Measurements from ENCODE around the gene PTPRD. TPM values are rescaled to one million over a fixed set of nuclear protein-coding genes. Genes with fewer than 3 reads are reported as not detected.

The PTPRD gene
- polyA plus RNA-seq, 1 experiment = 0.39 TPM

GRCh38 chr9:10041726-10042229, 571.0 kb downstream of the PTPRD start:
- Histone ChIP-seq H3K4me3 (ENCODE audit: low read depth, low read length) (no peak overlapping the region), H3K36me3 (ENCODE audit: control insufficient read depth, insufficient read depth, low read length) (no peaks in the 10 kb centered on the region), H3K27me3 (ENCODE audit: control insufficient read depth, insufficient read depth, low read length) (no peaks in the 10 kb centered on the region)
- no peak for TF ChIP-seq CTCF (IDR thresholded peaks at IDR 0.05; ENCODE audit: insufficient read depth, low read depth, low read length)
- CTCF ChIA-PET = no interaction called here
- no peak for DNase-seq (ENCODE audit: low read depth)
- POLR2A ChIA-PET = no interaction called here

- CTCF ChIA-PET = no interaction called here
- no peak for TF ChIP-seq CTCF (IDR thresholded peaks at IDR 0.05; ENCODE audit: insufficient read depth, low read depth, low read length)
- DNase-seq (ENCODE audit: low read depth) = no peak
- Histone ChIP-seq H3K4me3 (ENCODE audit: low read depth, low read length) (no peak overlapping the region), H3K27me3 (ENCODE audit: control insufficient read depth, insufficient read depth, low read length) (no peaks in the 10 kb centered on the region), H3K36me3 (ENCODE audit: control insufficient read depth, insufficient read depth, low read length) (no peaks in the 10 kb centered on the region)
- POLR2A ChIA-PET = no interaction called here
Measured at GRCh38 chr9:10036095-10036494, 576.7 kb downstream of the PTPRD start.

- POLR2A ChIA-PET = no interaction called here
- CTCF ChIA-PET = no interaction called here
- Histone ChIP-seq H3K27me3 (ENCODE audit: control insufficient read depth, insufficient read depth, low read length) (no peaks in the 10 kb centered on the region), H3K4me3 (ENCODE audit: low read depth, low read length) (no peak overlapping the region), H3K36me3 (ENCODE audit: control insufficient read depth, insufficient read depth, low read length) (no peaks in the 10 kb centered on the region)
- TF ChIP-seq CTCF (IDR thresholded peaks at IDR 0.05; ENCODE audit: insufficient read depth, low read depth, low read length) = no peak
- DNase-seq (ENCODE audit: low read depth) = no peak
Measured at GRCh38 chr9:10032166-10032565, 580.6 kb downstream of the PTPRD start.

GRCh38 chr9:10026443-10026984, 586.3 kb downstream of the PTPRD start:
- CTCF ChIA-PET = no interaction called here
- Histone ChIP-seq H3K27me3 (ENCODE audit: control insufficient read depth, insufficient read depth, low read length) (no peaks in the 10 kb centered on the region), H3K36me3 (ENCODE audit: control insufficient read depth, insufficient read depth, low read length) (no peaks in the 10 kb centered on the region), H3K4me3 (ENCODE audit: low read depth, low read length) (no peak overlapping the region)
- no peak for TF ChIP-seq CTCF (IDR thresholded peaks at IDR 0.05; ENCODE audit: insufficient read depth, low read depth, low read length)
- no peak for DNase-seq (ENCODE audit: low read depth)
- POLR2A ChIA-PET = no interaction called here

- Histone ChIP-seq H3K27me3 (ENCODE audit: control insufficient read depth, insufficient read depth, low read length) (no peaks in the 10 kb centered on the region), H3K4me3 (ENCODE audit: low read depth, low read length) (no peak overlapping the region), H3K36me3 (ENCODE audit: control insufficient read depth, insufficient read depth, low read length) (no peaks in the 10 kb centered on the region)
- POLR2A ChIA-PET = no interaction called here
- CTCF ChIA-PET = no interaction called here
- no peak for DNase-seq (ENCODE audit: low read depth)
- TF ChIP-seq CTCF (IDR thresholded peaks at IDR 0.05; ENCODE audit: insufficient read depth, low read depth, low read length) = no peak
Measured at GRCh38 chr9:10015755-10016154, 597.0 kb downstream of the PTPRD start.
